HG03045 (cell line): ENCODE measurements around the gene TMEM94.

Source experiments
- ATAC-seq: cut with Tn5 transposase; IDR thresholded peaks from one replicate; pipeline ENCODE4 v1.9.1; 2021; ENCODE audit warnings: mild to moderate bottlenecking, moderate library complexity; ENCODE audit not compliant: unreplicated experiment

Gene TMEM94

DNA sequence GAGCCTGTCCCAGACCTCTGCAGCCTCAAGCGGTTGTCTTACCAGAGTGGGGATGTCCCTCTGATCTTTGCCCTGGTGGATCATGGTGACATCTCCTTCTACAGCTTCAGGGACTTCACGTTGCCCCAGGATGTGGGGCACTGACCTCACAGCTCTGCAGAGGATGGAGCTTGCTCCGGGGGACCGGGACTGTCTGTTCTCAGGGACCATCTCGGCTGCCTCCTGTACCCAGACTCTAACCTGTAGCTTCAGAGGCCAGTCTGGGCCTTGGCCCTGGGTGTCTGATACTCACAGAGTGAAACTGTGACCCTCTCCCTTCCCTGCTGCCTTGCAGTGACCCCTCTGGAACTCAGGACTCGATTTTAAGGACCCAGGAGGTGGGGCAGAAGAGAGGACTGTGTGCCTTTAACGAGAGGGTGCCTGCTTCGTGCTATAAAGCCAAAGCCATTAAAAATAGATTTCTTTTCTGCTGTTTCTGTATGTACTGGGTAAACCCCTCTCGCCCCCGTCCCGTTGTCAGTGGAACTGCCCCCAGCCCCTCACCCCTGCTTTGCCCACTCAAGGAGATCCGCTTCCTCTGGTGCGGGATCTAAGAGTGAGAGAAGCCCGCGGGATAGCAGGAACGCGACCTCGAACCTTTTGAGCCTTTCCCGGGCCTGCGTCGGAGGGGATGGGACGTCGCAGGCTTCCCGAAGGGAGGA is 68.0 kb downstream of the TMEM94 start:
- ATAC-seq, result no peak

DNA sequence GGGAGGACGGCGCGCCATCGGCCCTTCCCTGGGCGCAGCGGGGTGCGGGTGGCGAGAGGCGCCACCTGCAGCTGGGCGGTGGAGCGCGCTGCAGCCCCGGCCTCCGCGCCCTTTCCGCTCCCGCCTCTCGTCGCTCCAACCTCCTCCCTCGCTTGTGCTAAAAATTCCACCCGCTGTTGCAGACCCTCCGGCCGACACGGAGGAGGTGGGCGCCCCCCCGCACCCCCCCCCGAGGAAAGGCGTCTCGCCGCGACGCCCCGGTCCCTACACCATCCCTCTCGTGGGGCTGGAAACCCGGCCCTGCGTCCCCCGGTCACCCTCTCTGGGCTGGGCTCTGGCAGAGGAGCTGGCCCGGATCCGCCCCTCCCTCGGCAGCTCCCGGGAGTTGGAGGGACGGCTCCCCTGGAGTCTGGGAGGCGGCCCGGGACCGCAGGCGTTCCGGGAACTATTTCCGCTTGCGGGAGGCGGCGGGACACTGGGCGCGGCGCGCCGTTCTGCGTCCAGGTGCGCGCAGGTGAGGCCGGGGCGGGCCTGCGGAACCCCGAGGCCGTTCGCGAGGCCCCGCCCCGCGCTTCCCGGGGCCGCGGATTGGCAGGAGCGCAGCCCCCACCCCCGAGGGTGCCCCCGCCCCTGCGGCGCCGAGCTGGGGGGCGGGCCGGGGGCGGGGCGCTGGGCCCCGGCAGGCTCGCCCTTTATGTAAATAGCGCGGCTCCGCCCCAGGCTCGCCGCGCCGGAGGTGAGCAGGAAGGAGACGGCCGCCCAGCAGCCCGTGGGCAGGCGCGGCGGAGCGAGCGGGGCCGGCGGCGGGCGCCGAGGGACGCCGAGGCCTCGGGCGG is 68.8 kb downstream of the TMEM94 start, which contains the start of gene LLGL2:
Gene LLGL2, plus strand, starts transcription at position 728 of the 836 bp plus-strand sequence. CDS start 17,730 bp downstream, outside the sequence.
- peak; percentile 77 for ATAC-seq

DNA sequence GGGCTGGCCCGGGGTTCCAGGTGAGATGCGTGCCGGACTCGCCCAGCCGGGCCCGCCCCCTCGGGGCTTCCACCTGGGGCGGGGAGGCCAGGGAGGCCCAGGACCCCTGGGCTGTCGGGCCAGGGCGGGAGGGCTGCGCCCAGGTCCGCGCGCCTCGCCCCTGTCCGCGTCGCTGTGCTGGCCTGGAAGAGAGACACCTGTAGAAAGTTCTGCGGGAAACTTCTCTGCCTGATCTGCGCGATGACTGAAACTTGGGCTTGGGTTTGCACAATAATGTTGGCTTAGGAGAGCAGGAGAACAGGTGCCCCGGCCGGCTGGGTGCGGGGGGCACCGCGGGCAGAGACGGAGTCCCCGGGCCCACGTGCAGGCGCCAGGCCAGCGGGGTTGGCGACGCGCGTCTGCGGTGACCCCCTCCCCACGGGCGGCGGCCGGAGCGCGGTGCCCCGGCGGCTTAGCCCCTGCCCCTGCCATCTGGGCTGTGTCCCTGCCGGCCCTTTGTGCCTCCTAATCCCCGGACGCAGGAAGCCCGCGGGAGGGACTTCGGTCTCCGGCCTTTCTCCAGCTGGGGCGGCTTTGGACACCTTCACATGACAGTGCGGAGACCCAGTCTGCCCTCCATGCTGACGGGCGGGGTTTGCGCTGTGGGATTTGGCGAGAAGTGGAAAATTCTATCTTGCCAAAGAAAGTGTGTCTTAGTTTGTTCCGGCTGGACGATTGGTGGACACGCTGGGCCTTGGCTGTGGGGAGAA is 69.5 kb downstream of the TMEM94 start:
- no peak for ATAC-seq

DNA sequence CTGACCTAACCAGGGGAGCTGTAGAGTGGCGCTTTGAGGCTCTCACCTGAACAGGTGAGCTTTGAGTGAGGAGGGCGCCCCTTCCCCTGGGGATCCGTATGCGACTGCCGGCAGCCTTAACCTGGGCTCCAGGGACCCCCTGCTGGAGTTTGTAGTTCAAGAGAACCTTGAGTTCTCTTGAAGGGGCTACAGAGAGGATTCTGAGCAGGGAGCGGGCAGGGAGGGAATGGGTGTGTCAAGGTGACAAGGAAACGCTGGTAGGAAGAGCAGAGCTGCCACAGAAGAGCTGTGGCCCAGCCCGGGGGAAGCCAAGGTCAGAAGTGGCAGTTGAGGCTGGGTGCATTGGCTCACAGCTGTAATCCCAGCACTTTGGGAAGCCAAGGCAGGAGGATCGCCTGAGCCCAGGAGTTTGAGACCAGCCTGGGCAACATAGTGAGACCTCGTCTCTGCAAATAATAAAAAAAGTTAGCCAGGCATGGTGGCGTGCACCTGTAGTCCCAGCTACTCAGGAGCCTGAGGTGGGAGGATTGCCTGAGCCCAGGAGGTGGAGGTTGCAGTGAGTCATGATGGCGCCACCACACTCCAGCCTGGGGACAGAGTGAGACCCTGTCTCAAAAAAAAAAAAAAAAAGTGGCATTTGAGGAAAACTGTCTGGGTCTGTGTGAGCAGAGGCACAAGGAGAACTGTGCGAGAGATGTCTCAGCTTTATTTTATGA is 70.3 kb downstream of the TMEM94 start:
- ATAC-seq, result no peak

DNA sequence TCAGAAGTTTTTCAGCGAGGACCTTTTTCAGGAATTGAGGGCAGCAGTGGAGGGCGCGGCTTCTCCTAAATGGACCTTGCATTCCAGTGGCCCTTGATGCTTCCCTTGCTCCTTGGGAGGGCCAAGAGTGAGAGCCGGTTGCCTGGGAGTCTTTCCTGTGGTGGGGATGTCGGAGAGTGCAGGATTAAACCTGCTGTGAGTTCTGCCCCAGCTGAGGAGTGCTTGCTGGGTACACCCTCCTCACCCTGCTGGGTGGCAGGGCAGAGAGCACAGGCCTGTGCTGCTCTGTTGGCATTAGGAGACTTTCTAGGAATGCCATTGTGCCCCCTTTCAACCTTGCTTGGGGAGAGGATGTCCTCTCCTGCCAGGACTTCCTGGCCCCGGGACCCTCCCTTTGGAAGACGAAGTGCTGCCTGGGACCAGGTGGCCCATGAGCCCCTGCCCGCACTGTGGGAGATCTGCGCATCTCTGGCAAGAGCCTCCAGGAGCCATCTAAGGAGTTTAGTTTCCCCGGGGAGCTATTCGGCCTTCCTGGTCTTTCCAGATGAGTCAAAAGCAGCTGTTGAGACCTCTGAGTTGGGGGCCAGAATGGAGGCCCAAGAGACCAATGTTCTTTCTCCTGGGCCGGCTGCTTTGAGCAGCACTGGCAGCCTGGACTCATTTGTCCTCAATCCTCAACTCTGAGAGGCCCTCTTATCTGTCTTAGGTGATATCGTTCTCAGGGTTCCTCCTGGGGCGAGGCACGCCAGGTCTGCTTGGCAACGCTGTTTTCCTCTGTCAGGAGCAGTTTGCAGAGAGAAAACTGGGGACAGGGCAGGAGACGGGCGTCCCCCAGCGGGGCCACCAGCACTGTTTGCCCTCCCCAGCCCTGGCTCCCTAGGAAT is 74.6 kb downstream of the TMEM94 start:
- ATAC-seq, result no peak

DNA sequence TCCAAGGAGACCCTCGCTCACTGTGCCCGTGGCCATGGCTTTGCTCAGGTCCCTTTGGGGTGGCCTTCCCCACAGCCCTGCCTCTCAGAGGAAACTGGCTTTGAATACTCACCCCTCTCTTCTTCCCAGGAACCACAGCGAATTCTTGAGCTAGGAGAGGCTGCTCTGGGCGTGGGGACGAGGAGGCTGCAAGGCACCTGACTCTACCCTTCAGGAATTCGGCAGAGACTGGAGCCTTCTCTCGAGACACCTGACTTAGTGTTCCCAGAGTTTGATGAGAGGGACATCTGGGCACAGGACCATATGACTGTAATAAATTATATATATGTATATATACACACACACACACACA is 75.3 kb downstream of the TMEM94 start:
- no peak for ATAC-seq

DNA sequence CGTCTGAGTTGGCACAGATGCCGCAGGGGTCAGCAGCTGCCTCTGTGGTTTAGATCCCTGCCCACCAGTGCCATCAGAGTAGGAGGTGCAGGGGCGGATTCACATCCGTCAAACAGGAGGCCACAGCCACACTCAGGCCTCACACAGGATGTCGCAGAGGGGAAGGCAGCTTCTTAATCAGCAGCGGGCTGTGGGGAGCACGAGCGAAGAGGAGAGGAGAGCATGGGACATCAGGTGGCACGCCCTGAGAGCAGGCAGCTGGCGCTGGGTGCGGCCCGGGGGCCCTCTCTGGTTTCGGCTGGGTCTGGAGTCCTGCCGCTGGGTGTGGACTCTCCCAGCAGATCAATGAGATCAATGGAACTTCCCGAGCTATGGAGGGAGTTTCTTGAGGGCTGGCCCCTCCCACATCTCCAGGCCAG is 78.7 kb downstream of the TMEM94 start:
- ATAC-seq, result no peak

DNA sequence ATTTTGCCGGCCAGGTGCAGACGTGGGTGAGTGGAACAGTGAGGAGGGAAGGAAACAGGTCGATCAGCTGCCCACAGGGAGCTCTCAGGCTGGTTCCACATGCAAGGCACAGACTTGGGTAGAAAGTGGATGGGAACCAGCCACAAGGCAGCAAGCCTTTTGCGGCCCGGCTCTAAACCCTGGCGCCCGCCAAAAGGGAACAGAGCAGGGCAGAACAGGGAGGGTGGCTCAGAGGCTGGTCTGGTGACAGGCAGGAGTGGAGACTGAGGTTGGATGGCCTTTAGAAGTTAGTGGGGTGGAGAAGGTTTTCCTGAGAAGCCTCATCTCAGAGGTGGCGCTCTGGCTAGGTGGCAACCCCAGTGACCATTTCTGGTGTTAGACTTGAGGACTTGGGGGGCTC is 79.4 kb downstream of the TMEM94 start:
- no peak for ATAC-seq

DNA sequence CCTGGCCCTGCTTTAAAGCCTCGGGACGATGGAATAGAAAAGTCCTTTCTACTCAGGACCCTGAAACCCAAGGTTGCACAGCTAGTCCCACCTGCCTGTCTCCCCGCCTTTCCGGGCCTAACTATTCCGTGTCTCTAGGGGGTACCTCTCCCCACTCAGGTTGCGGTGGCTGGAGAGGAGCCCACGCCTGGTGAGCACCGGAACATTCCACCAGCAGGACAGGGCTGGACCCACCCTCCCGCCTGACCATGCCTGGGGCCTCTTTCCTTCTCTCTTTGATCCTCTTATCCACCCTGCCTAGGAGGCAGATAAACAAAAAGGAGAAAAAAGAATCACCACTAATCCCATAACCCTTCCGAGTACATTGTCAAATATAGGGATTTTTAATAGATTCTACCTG is 79.9 kb downstream of the TMEM94 start:
- ATAC-seq, result no peak

DNA sequence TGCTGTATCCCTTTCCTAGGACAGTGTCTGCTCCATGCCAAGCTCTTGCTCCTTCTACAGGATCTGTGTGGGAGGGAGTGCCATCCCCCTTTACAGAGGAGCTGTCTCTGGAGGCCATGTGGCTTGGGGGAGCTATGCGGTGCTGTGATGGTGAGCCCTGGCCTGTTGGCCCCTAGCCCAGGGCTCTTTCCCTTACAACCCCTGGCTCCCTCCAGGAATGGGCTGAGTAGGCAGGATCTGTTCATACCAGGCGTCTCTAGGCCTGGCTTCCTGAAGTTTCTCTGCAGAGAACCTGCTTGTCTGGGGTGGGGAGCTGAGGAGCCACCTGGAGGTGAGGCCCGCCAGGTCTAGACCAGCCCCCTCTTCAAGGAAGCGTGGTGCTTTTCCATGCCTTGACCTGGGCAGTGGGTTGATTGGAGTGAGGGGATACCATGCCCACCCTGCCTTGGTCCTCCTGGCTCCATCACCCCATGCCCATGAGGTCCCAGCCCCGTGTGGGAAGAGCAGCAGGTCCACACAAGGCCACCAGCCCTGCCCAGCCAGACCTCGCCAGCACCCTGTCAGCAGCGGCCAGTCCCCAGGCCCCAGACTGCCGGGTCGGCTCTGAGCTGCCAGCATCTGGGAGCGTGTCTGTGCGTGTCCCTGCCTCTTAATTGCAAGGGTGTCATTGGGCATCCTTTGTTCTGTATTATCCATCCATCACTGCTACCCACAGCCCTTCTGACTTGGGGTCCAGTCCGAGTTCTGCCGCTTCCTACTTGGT is 83.7 kb downstream of the TMEM94 start:
- no peak for ATAC-seq

DNA sequence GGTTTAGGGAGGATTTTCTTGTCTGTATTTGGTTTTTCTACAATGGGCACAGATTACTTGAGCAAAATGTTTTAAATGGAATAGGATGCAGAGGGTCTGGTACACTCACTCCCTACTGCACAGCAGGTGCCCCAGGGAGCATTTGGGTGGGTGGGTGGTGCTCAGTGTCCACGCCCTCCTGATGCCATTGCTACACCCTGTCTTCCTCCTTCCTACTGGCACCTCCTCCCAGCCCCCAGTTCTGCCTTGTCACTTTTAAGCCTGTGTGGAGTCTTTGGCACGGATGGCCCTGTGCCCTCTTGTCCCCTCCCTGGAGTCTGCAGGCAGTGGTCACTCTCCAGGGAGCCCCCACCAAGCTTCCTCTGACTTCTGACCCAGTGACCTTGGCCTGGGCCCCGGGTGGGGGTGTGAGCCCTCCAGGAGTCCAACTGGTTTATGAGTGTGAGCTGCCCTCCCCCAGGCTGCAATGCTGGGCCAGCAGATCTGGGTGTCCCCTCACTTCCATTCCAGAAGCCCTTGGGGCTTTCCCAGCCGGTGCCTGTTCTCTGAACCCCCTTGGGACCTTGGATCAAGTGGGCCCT is 84.6 kb downstream of the TMEM94 start:
- no peak for ATAC-seq

DNA sequence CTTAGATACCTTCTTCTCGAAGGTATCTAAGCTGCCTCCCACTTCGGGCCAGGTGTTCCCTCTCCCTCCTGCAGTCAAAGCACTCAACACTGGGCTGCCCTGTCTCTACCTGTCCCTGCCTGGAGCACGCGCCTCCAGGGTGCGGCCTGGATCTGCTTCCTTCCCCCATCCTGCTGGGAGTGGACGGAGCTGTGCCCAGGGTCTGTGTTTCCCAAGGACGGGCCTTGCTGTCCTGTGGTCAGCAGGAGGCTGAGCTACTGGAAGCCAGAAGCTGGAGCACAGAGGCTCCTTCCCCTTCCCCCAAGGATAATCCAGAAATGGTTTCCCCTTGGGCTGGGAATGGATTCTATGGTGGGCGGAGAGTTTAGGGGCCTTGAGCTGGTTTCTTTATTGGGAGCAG is 85.8 kb downstream of the TMEM94 start:
- no peak for ATAC-seq

DNA sequence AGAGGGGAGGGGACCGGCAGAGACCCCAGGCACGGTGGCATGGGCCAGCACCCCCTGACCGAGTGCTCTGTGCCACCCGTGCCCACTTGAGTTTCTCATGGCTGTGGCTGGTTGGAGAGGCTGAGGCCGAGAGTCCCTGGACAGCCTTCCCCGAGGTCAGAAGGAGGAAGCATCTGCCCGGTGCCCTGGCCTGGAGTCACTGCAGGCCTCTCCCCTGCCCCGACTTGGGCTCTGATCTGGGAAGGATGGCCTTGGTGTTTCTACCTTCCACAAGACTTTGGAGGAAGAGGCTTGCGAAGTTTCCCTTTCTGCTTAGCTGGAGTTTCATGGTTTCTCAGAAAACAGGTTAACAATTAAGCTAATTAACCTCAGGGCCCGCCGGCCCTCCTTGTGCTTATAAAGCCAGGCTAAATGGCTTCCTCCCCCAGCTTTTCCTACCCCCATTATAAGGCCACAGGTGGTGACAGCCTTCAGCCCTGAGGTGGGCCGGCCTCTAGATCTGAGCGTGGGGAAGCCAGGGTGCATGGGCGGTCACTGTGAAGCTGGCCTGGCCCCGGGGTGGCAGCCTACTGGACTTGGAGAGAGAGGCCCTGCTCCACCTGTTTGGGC is 86.4 kb downstream of the TMEM94 start:
- no peak for ATAC-seq

DNA sequence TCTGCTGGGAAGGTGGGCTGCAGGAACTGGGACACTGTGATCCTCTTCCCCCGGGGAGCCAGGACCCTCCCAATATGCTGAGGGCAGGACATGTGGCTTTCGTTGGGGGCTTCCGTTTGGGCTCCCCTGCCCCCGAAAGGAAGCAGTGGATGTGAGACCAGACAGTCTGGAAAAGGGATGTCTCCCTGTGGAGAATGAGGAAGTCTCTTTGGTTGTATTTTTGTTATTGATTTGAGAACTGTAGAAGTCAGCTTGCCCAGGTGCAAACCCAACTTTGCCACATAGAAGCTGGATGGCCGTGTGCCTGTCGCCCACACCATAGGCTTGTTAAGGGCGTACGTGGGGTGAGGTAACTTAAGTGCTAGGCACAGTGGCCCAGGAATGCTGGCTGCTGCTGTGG is 87.8 kb downstream of the TMEM94 start:
- ATAC-seq, result no peak

DNA sequence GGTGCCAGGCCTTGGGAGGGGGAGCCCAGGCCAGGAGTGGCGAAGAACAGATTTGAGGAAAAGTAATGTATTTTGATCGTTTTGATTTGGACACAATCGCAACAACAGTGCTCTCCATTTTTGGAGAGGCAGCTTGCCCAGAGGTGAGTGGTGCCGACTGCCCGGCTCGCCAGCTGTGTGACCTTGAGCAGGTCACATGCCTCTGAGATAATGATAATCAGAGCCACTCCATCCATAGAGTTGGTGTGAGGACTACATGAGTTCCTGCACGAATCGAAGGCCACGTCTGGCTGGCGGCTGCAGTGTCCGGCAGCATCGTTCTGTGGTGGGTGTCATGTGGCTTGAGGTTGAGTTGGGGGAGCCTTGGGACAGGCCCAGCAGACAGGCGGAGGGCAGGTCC is 89.7 kb downstream of the TMEM94 start:
- no peak for ATAC-seq

DNA sequence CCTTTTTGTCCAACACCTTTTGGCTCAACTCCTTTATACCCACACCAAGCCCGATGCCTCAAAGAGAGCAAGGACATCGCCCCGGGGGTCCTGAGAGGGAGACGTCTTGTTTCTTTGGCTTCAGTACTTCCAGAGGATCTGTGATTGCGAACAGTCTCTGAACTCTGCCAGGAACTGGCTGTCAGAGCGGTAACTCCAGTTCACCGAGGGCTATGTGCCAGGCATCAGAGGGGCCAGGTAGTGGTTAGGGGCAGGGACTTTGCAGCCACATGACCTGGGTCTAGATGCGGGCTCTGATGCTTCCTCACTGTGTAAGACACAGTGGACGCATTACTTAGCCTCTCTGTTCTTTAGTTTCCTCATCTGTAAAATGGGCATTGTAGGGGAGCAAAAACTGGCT is 90.7 kb downstream of the TMEM94 start:
- ATAC-seq, result no peak

DNA sequence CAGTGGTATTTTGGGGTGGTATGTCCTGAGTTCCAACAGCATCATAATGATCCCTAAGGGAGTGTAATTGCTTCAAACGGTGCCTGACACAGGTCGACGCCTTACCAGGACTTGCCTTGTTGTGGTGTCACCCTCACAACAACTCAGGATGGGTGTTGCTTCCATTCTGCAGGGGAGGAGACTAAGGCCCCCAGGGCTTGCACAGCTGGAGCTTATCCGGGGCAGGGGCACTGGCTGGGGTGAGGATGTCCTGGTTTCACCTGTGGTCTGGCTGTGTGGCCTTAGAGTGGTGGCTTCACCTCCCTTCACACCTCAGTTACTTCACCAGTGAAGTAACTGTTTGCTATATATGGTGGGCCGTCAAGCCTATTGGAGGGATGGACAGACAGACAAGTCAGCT is 92.4 kb downstream of the TMEM94 start:
- ATAC-seq, result no peak
